GM12801 (cell line): Measurements from ENCODE around the gene HAPLN2.

Source experiments
- CTCF ChIP-seq: IDR thresholded peaks from one replicate; pipeline ENCODE4 v1.5.1; 2011; ENCODE audit warnings: control low read depth; ENCODE audit not compliant: insufficient read length; ENCODE audit errors: extremely low read depth

HAPLN2 gene

GRCh38 chr1:156627313-156627880 lies 8.2 kb downstream of the HAPLN2 start:
- no peak for TF ChIP-seq CTCF

- no peak for TF ChIP-seq CTCF
Measured at GRCh38 chr1:156629823-156630449, 10.7 kb downstream of the HAPLN2 start.

- no peak for TF ChIP-seq CTCF
Measured at GRCh38 chr1:156632355-156632754, 13.1 kb downstream of the HAPLN2 start.

GRCh38 chr1:156638189-156638985 lies 19.2 kb downstream of the HAPLN2 start:
- no peak for TF ChIP-seq CTCF

- no peak for TF ChIP-seq CTCF
Measured at GRCh38 chr1:156639601-156640101, 20.4 kb downstream of the HAPLN2 start.

GRCh38 chr1:156640842-156641706 lies 21.9 kb downstream of the HAPLN2 start:
- no peak for TF ChIP-seq CTCF
